ENCODE measurements around the gene KISS1. TPM values are rescaled to one million over a fixed set of nuclear protein-coding genes. Genes with fewer than 3 reads are reported as not detected.

Gene KISS1
- total RNA-seq (2012; rRNA removed), result 7.2 and 11.7 TPM in 2 replicates
- 27.3 and 34.7 TPM in 2 replicates for polyA plus RNA-seq (2012; rRNA removed)
- 26.9 and 33.4 TPM in 2 replicates for polyA plus RNA-seq (2012; cell fraction: cytosol; rRNA removed)
- polyA plus RNA-seq (2012; cell fraction: nucleus; rRNA removed; ENCODE audit: low replicate concordance), result 6.2 and 14.8 TPM in 2 replicates
- Bru-seq, nascent RNA, result percentile 15 among the genes with signal in this experiment
- not detected for BruChase-seq, experiment 1, labeled RNA remaining after a 6-hour chase
- BruChase-seq, experiment 2, labeled RNA remaining after a 2-hour chase, result percentile 15 among the genes with signal in this experiment
- long read RNA-seq, partial matches to known transcripts, result 0 of 1 reads
- long read RNA-seq, other reads (novel, unspliced or antisense), result 1 of 1 reads

- Histone ChIP-seq H3K18ac (ENCODE audit: low read depth, low read length) (peak within 1 kb of the TSS; percentile 98; the same call in 1 of the 2 replicates), H3K36me3 (ENCODE audit: control insufficient read depth, insufficient read depth, low read length) (no peaks in the 10 kb centered on the region), H3K79me1 (ENCODE audit: low read depth in 1 of 2, low read length in 2 of 2) (peaks cover 6 to 31% of the 10 kb centered on the region in 2 experiments; a peak in 3 of 4 replicates), H3K4me3 (ENCODE audit: insufficient read depth, low read depth, low read length) (peak within 1 kb of the TSS; percentile 16; the same call in 1 of the 2 replicates), H4K8ac (ENCODE audit: low read depth in 2 of 2, low read length in 2 of 2) (peak within 1 kb of the TSS; percentile 72 to 99), H2BK15ac (ENCODE audit: low read depth, low read length) (peak within 1 kb of the TSS; percentile 100), H3K56ac (ENCODE audit: extremely low read depth, insufficient read depth, low read length) (peak within 1 kb of the TSS; percentile 65; the same call in 1 of the 2 replicates), H4K20me1 (ENCODE audit: insufficient read depth, low read length) (no peaks in the 10 kb centered on the region), H3K27me3 (ENCODE audit: control insufficient read depth, insufficient read depth, low read length) (no peaks in the 10 kb centered on the region), H3K4ac (ENCODE audit: low read depth, low read length) (peak within 1 kb of the TSS; percentile 100), H3K9me3 (ENCODE audit: control insufficient read depth, insufficient read depth, low read length) (no peaks in the 10 kb centered on the region), H2AK5ac (ENCODE audit: low read depth, low read length) (peak within 1 kb of the TSS; percentile 100), H2BK120ac (ENCODE audit: low read depth, low read length) (peak within 1 kb of the TSS; percentile 100), H3K4me2 (ENCODE audit: low read depth, low read length) (peak within 1 kb of the TSS; percentile 45; the same call in 1 of the 2 replicates), H2AFZ (replicated peaks; ENCODE audit: low read length, poor library complexity) (peak within 1 kb of the TSS; percentile 80), H3K4me1 (ENCODE audit: control insufficient read depth, insufficient read depth, low read length) (peaks cover 34% of the 10 kb centered on the region), H3K9ac (ENCODE audit: low read depth, low read length) (peak within 1 kb of the TSS; percentile 0; the same call in 1 of the 2 replicates), H2BK5ac (ENCODE audit: low read depth, low read length, poor library complexity, severe bottlenecking) (peak within 1 kb of the TSS; percentile 100), H3K14ac (replicated peaks; ENCODE audit: low read depth, low read length) (peak within 1 kb of the TSS; percentile 100), H2BK20ac (ENCODE audit: low read depth, low read length) (peak within 1 kb of the TSS; percentile 100), H4K5ac (ENCODE audit: low read depth, low read length) (peak within 1 kb of the TSS; percentile 92; the same call in 1 of the 2 replicates), H3K27ac (ENCODE audit: insufficient read depth, low read length) (peak within 1 kb of the TSS; percentile 8; the same call in 1 of the 2 replicates), H3K9me1 (ENCODE audit: insufficient read depth, low read length) (peaks cover 35% of the 10 kb centered on the region), H3K23ac (ENCODE audit: low read depth, low read length) (peak within 1 kb of the TSS; percentile 100), H4K91ac (ENCODE audit: insufficient read depth, low read depth, low read length) (peak within 1 kb of the TSS; percentile 99), H2AK9ac (replicated peaks; ENCODE audit: low read depth, low read length, poor library complexity) (peak within 1 kb of the TSS; percentile 81)
- ATAC-seq (ENCODE audit: low read depth) (peak; percentile 10), DNase-seq (peak; percentile 16)
- no peak for TF ChIP-seq POLR2A (IDR thresholded peaks at IDR 0.05; ENCODE audit: low read depth, low read length)
- TF ChIP-seq BHLHE40 (IDR thresholded peaks at IDR 0.05; ENCODE audit: low read depth, low read length), result no peak
- TF ChIP-seq CTCF (conservative IDR thresholded peaks at IDR 0.05; ENCODE audit: low read depth, low read length), result no peak
- TF ChIP-seq RFX5 (IDR thresholded peaks at IDR 0.05; ENCODE audit: low read depth, low read length), result no peak
- no peak for TF ChIP-seq CHD1 (IDR thresholded peaks at IDR 0.05; ENCODE audit: low read depth, low read length)
- CTCF ChIA-PET, result interaction anchor here (0.9 kb wide), 1 partner anchor 34 kb away, joined by 3 read pairs; no protein-coding TSS in a partner anchor
- dilution Hi-C loops (cut with HindIII; ENCODE audit: low sequenced_read_pairs, unreplicated experiment) (no loop called here), intact Hi-C loops (cut with micrococcal nuclease) (no loop called here), in situ Hi-C loops (cut with MboI; ENCODE audit: low sequenced_read_pairs) (no loop called here)
- 36% methylated on average over 4 of the region's 18 CpGs; no CpG with 5 or more reads in 1 of the 2 experiments for WGBS, 2 experiments (ENCODE audit: extremely low coverage in 2 of 2, insufficient read length in 1 of 2)
- POLR2A ChIA-PET (ENCODE audit: unreplicated experiment), result no interaction called here
- no TSS peak for BruUV-seq (replicated peaks)
These were observed at the start of gene KISS1 for GRCh38 chr1:204196068-204196795. TSS of gene KISS1 (minus strand) at chr1:204196491. CDS start at chr1:204192876, 3,615 bp downstream.

All from IMR-90 (cell line).